Retina (tissue), 1 donor: ENCODE results near the gene GJB5.

ENCODE experiments used
- DNase-seq: peaks from one replicate; pipeline ENCODE4 v3.0.0-alpha.2; 2016

Gene GJB5

DNA sequence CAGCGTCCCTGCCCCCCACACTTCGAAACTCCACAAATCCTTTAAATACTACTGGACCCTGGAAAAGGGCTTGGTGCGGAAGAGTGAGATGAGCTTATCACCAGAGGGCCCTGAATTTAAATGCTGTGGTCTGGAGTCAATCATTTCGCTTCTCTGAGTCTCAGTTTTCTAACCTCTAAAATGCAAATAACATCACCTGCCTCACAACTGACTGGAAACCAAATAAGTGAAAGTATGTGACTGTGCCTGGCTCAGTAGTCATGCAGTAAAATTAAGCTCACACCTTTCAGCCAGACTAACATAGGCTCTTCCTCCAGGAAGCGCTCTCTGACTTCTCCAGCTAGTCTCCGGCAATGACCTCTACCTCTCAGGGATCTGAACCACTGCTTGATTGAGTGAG is 42.1 kb downstream of the GJB5 start:
- no peak for DNase-seq

DNA sequence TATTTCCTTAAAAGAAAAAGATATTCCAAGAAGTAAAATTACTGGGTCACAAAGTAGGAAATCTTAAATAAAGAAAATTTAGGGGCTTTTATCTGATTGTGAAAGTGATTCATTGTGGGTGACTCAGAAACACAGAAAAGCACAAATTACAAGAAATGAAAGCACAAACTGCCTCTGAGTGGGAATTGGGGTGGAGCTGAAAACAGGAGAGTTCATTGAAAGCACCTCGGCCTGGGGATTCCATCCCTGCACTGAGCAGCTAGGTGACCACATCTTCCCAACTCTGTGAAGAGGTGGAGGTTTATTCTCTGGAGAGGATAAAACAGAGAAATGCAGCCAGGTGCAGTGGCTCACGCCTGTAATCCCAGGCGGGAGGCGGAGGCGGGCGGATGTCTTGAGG is 45.4 kb downstream of the GJB5 start:
- no peak for DNase-seq

DNA sequence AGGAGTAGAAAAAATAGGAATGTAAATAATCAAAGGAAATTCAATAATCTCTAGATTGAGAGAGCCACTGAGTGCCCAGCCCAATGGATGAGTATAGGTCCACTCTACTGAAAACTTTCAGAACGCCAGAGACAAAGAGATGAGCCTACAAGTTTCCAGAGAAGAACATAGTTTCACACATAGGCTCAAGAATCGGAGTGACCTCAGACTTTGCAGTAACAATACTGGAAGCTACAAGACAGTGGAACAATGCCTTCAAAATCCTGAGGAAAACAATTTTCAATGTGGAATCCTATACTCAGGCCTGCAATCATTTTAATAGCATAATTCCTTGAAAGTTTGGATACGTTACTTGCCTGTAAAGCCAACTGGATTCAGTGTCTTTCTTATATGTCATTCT is 48.9 kb downstream of the GJB5 start:
- DNase-seq, result no peak

DNA sequence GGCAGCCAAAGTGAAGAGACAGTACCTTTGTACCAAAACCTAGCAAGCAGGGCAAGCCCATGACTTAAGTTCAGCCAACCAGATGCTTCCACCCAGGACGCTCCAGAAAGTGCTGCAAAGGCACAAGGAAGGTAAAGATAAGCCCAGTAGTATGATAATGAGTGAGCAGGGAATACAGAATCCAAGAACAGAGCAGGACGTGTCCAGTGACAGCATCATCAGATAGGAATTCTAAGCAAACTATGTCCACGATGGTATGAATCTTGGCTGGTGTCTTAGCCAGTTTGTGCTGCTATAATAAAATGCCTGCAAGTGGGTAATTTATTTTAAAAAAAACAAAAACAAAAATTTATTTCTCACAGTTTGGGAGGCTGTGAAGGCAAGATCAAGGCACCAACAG is 51.5 kb downstream of the GJB5 start:
- DNase-seq, result no peak
